HepG2 (cell line): Measurements from ENCODE around the gene DNAAF1. TPM values are rescaled to one million over a fixed set of nuclear protein-coding genes. Genes with fewer than 3 reads are reported as not detected.
A peak's percentile ranks its signal among the peaks of the same experiment; 100 is the strongest.

Source experiments
- ELF1 ChIP-seq: sonication (generic); formaldehyde crosslinking; IDR thresholded peaks from 2 replicates; pipeline ENCODE4 v1.4.0; 2020; ENCODE audit warnings: missing genetic modification reagents
- GPN1 ChIP-seq: sonication (generic); formaldehyde crosslinking; IDR thresholded peaks from 2 replicates; pipeline ENCODE4 v1.5.1; 2020; ENCODE audit warnings: missing genetic modification reagents, borderline replicate concordance
- ISX ChIP-seq: sonication (generic); formaldehyde crosslinking; conservative IDR thresholded peaks from 2 replicates; pipeline ENCODE4 v1.5.0; 2020; ENCODE audit warnings: missing genetic modification reagents
- KDM5A ChIP-seq: fragments of 200-600 bp; sonication (generic); IDR thresholded peaks from 2 replicates; pipeline ENCODE4 v1.7.0; 2018; ENCODE audit warnings: antibody characterized with exemption, mild to moderate bottlenecking, low read length, borderline replicate concordance
- MTA3 ChIP-seq: sonication (generic); formaldehyde crosslinking; IDR thresholded peaks from 2 replicates; pipeline ENCODE4 v1.4.0; 2020; ENCODE audit warnings: missing genetic modification reagents
- NKX3-1 ChIP-seq: sonication (generic); formaldehyde crosslinking; IDR thresholded peaks from 2 replicates; pipeline ENCODE4 v1.5.0; 2020; ENCODE audit warnings: missing genetic modification reagents
- TRIM24 ChIP-seq: sonication (generic); formaldehyde crosslinking; IDR thresholded peaks from 2 replicates; pipeline ENCODE4 v1.8.0; 2022; ENCODE audit warnings: mild to moderate bottlenecking, missing genetic modification reagents
- ZNF256 ChIP-seq: sonication (generic); formaldehyde crosslinking; conservative IDR thresholded peaks from 2 replicates; pipeline ENCODE4 v1.4.0; 2020; ENCODE audit warnings: missing genetic modification reagents
- ZNF263 ChIP-seq: sonication (generic); formaldehyde crosslinking; IDR thresholded peaks from 2 replicates; pipeline ENCODE4 v1.4.0; 2020; ENCODE audit warnings: missing genetic modification reagents
- ZNF33B ChIP-seq: sonication (generic); formaldehyde crosslinking; IDR thresholded peaks from 2 replicates; pipeline ENCODE4 v1.5.1; 2020; ENCODE audit warnings: mild to moderate bottlenecking, missing genetic modification reagents
- ZNF709 ChIP-seq: sonication (generic); formaldehyde crosslinking; IDR thresholded peaks from 2 replicates; pipeline ENCODE4 v1.5.0; 2020; ENCODE audit warnings: mild to moderate bottlenecking, missing genetic modification reagents
- ZNF737 ChIP-seq: sonication (generic); formaldehyde crosslinking; IDR thresholded peaks from 2 replicates; pipeline ENCODE4 v1.5.0; 2020; ENCODE audit warnings: missing genetic modification reagents, mild to moderate bottlenecking, borderline replicate concordance
- polyA plus RNA-seq, 8 experiments: library from polyadenylated mRNA; depleted of rRNA in 3 of 8; stranded (reverse) in 7 of 8; unstranded in 1 of 8; fragments of >200 nt; fragmentation: Illumina TruSeq in 4 of 8; extraction: Trizol in 4 of 8; gene quantifications; 2 replicates each; pipeline versions ENCODE4 v1.2.1 to v1.2.3, GENCODE V29; 2011 to 2016; ENCODE audit warnings: low read depth in 4 of 8, missing spikeins in 1 of 8, mixed read lengths in 1 of 8; ENCODE audit not compliant: insufficient read depth in 1 of 8
- total RNA-seq, 5 experiments: library from RNA; depleted of rRNA; stranded (reverse); fragments of >200 nt; fragmentation: Illumina TruSeq; extraction: Trizol; gene quantifications; 2 replicates each; pipeline ENCODE4 v1.2.3, GENCODE V29; 2016; ENCODE audit warnings: low read depth in 1 of 5
- TF ChIP-seq, protein P1 (sequence below): sonication (generic); formaldehyde crosslinking; IDR thresholded peaks from 2 replicates; pipeline ENCODE4 v1.5.0; 2020; ENCODE audit warnings: missing genetic modification reagents
- TF ChIP-seq, protein P2 (sequence below): IDR thresholded peaks from 2 replicates; pipeline ENCODE4 v1.6.1; 2016; ENCODE audit warnings: low read depth
- TF ChIP-seq, protein P3 (sequence below): sonication (generic); formaldehyde crosslinking; IDR thresholded peaks from 2 replicates; pipeline ENCODE4 v1.4.0; 2020; ENCODE audit warnings: missing genetic modification reagents
- TF ChIP-seq, protein P4 (sequence below): sonication (generic); formaldehyde crosslinking; IDR thresholded peaks from 2 replicates; pipeline ENCODE4 v1.4.0; 2020; ENCODE audit warnings: mild to moderate bottlenecking, missing genetic modification reagents
- TF ChIP-seq, protein P5 (sequence below): sonication (generic); formaldehyde crosslinking; conservative IDR thresholded peaks from 2 replicates; pipeline ENCODE4 v1.4.0; 2020; ENCODE audit warnings: missing genetic modification reagents
- TF ChIP-seq, protein P6 (sequence below): sonication (generic); formaldehyde crosslinking; IDR thresholded peaks from 2 replicates; pipeline ENCODE4 v1.4.0; 2020; ENCODE audit warnings: mild to moderate bottlenecking, missing genetic modification reagents
- TF ChIP-seq, protein P7 (sequence below), 2 experiments: sonication (generic) in 1 of 2; formaldehyde crosslinking in 1 of 2; IDR thresholded peaks; 2 replicates each; pipeline versions ENCODE4 v1.5.1 to v1.6.1; 2011 to 2020; ENCODE audit warnings: borderline replicate concordance in 1 of 2, low read depth in 1 of 2, low read length in 1 of 2, mild to moderate bottlenecking in 1 of 2, missing genetic modification reagents in 1 of 2, moderate library complexity in 1 of 2

The DNAAF1 gene
- total and polyA plus RNA-seq, 2 of the 13 experiments (the other 11 are each of a cell fraction or from before 2014, with no cell fraction given) = 0.04 TPM; not detected in 1

DNA sequence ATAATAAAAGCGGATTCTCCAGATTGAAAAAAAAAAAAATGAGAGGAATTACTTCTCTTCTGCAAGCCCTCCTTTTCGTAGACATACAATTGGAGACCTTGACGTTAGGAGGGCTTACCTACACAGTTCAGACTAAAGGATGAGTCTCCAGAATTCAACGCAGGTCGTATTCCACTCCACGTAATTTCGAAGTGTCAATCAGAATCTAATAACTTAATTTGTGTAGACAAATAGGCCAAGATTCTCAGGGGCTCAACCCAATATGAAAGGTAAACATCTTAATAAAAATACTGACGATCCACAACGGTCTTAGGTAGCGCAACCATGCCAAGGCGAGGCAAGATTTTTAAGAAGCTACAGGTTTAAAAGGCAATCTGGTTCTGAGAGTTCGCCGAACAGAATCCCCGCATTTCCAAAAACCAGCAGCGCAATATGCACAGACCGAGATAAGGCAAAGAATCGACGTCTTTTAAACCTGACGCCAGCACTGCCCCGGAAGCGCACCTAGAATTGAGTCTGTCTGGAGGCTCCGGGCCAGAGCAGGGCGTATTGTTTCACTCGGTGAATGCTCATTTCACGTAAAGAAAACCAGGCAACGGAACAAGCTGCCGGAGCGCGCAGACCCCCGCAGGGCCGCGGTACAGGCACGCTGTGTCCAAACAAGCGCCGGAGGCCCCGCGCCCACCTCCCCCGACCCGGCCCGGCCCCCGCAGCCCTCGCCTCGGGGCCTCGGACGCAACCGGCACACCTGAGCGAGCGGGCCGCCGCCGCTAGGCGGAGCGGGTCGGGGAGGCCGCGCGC is 29.0 kb upstream of the DNAAF1 start (continued):
- TF ChIP-seq, protein P1, sequence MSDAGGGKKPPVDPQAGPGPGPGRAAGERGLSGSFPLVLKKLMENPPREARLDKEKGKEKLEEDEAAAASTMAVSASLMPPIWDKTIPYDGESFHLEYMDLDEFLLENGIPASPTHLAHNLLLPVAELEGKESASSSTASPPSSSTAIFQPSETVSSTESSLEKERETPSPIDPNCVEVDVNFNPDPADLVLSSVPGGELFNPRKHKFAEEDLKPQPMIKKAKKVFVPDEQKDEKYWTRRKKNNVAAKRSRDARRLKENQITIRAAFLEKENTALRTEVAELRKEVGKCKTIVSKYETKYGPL = peak; percentile 80; the same call in 1 of the 2 replicates
- no peak for TF ChIP-seq MTA3 (CRISPR knock-in tag)
- peak; percentile 43; the same call in 1 of the 2 replicates for TF ChIP-seq ELF1 (CRISPR knock-in tag)
- TF ChIP-seq, protein P2, sequence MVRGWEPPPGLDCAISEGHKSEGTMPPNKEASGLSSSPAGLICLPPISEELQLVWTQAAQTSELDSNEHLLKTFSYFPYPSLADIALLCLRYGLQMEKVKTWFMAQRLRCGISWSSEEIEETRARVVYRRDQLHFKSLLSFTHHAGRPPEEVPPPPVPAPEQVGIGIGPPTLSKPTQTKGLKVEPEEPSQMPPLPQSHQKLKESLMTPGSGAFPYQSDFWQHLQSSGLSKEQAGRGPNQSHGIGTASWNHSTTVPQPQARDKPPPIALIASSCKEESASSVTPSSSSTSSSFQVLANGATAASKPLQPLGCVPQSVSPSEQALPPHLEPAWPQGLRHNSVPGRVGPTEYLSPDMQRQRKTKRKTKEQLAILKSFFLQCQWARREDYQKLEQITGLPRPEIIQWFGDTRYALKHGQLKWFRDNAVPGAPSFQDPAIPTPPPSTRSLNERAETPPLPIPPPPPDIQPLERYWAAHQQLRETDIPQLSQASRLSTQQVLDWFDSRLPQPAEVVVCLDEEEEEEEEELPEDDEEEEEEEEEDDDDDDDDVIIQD (CRISPR knock-in tag) = no peak
- TF ChIP-seq NKX3-1 (CRISPR knock-in tag) = peak; percentile 87; the same call in 1 of the 2 replicates
- TF ChIP-seq ZNF709 (CRISPR knock-in tag) = no peak
- TF ChIP-seq, protein P3, sequence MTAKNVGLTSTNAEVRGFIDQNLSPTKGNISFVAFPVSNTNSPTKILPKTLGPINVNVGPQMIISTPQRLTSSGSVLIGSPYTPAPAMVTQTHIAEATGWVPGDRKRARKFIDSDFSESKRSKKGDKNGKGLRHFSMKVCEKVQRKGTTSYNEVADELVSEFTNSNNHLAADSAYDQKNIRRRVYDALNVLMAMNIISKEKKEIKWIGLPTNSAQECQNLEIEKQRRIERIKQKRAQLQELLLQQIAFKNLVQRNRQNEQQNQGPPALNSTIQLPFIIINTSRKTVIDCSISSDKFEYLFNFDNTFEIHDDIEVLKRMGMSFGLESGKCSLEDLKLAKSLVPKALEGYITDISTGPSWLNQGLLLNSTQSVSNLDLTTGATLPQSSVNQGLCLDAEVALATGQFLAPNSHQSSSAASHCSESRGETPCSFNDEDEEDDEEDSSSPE (CRISPR knock-in tag) = no peak
- no peak for TF ChIP-seq ZNF33B
- TF ChIP-seq ISX = peak; percentile 87; the same call in 1 of the 2 replicates
- no peak for TF ChIP-seq ZNF737
- peak; percentile 70; the same call in 1 of the 2 replicates for TF ChIP-seq KDM5A
- TF ChIP-seq, protein P4, sequence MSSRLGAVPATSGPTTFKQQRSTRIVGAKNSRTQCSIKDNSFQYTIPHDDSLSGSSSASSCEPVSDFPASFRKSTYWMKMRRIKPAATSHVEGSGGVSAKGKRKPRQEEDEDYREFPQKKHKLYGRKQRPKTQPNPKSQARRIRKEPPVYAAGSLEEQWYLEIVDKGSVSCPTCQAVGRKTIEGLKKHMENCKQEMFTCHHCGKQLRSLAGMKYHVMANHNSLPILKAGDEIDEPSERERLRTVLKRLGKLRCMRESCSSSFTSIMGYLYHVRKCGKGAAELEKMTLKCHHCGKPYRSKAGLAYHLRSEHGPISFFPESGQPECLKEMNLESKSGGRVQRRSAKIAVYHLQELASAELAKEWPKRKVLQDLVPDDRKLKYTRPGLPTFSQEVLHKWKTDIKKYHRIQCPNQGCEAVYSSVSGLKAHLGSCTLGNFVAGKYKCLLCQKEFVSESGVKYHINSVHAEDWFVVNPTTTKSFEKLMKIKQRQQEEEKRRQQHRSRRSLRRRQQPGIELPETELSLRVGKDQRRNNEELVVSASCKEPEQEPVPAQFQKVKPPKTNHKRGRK (CRISPR knock-in tag) = no peak
- TF ChIP-seq TRIM24 = no peak
- TF ChIP-seq ZNF256 (CRISPR knock-in tag) = no peak; the same call in 1 of the 2 replicates
- TF ChIP-seq, protein P5, sequence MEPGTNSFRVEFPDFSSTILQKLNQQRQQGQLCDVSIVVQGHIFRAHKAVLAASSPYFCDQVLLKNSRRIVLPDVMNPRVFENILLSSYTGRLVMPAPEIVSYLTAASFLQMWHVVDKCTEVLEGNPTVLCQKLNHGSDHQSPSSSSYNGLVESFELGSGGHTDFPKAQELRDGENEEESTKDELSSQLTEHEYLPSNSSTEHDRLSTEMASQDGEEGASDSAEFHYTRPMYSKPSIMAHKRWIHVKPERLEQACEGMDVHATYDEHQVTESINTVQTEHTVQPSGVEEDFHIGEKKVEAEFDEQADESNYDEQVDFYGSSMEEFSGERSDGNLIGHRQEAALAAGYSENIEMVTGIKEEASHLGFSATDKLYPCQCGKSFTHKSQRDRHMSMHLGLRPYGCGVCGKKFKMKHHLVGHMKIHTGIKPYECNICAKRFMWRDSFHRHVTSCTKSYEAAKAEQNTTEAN (CRISPR knock-in tag) = 0 out of 2 replicates have a peak, but pooled peaks have one; percentile 9
- peak; percentile 49 for TF ChIP-seq ZNF263 (CRISPR knock-in tag)
- TF ChIP-seq GPN1 (CRISPR knock-in tag) = no peak
- TF ChIP-seq, protein P6, sequence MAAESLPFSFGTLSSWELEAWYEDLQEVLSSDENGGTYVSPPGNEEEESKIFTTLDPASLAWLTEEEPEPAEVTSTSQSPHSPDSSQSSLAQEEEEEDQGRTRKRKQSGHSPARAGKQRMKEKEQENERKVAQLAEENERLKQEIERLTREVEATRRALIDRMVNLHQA (CRISPR knock-in tag) = no peak
- TF ChIP-seq, protein P7, sequence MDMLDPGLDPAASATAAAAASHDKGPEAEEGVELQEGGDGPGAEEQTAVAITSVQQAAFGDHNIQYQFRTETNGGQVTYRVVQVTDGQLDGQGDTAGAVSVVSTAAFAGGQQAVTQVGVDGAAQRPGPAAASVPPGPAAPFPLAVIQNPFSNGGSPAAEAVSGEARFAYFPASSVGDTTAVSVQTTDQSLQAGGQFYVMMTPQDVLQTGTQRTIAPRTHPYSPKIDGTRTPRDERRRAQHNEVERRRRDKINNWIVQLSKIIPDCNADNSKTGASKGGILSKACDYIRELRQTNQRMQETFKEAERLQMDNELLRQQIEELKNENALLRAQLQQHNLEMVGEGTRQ (IDR thresholded peaks at IDR 0.05; ENCODE audit: low read depth, low read length) = no peak
- TF ChIP-seq, protein P7 (CRISPR knock-in tag; IDR thresholded peaks at IDR 0.05; ENCODE audit: borderline replicate concordance) = no peak
